ENCODE results near the gene PDZK1IP1.
"Not testable (repeated sequence)": the region's sequence is repeated elsewhere in the genome, so short reads cannot be mapped to it uniquely, and the experiment has no call there.

Gene PDZK1IP1

DNA sequence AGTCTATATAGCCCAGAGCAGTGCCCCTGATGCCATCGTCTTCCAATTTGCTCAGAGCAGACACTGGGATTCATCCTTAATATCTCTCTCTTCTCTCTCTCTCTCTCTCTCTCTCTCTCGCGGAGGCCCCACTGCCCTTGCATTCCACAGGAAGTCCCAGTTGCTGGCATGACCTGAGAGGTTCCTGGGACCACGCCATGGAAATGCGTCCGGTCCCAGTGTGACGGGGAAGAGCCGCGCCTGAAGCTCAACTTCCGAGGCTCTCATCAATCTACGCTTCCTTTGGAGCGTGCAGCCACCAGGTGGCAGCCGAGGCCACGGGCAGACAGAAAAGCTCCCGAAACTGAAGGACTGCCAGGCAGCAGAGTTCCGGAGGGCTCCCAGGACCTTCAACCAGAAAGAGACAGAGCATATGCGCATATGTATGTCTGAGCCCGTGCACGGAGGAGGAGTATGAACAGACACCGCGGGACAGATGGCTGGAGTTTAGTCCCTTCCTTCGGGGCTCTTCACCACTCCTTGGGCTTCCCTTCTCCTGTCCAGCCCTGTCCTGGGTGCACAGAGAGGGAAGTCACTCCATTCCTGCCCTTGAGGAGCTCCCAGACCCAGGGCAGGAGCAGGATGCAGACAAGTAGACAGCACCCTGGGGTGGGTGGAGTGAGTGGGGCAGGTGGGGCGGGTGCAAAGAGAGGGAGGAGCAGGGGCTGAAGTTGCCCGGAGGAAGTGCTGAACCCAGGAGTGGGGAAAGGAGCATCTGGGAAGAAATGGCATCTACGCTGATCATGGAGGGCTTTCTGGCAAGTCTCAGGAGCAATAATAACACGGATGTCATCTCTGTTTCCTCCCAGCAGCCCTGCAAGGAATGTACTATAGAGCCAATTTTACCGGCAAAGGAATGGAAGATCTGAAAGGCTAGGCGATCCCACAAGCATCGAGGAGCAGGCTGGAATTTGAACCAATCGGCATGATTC is 10.5 kb downstream of the PDZK1IP1 start:
- peaks cover 5% of the 10 kb centered on the region; the same call in 1 of the 2 replicates for H3K4me1 ChIP-seq (ENCODE audit: control insufficient read depth, insufficient read depth, low read length)
- H3K4me3 ChIP-seq (ENCODE audit: low read depth, low read length): peak overlapping the region; percentile 53
- H3K9me3 ChIP-seq (ENCODE audit: control insufficient read depth, insufficient read depth, low read depth, low read length): no peaks in the 10 kb centered on the region
- H3K36me3 ChIP-seq (ENCODE audit: control insufficient read depth, insufficient read depth, low read length): no peaks in the 10 kb centered on the region
- peaks cover 26% of the 10 kb centered on the region for H3K27me3 ChIP-seq (ENCODE audit: control insufficient read depth, insufficient read depth, low read length)
- H3K9ac ChIP-seq (ENCODE audit: low read length): no peak overlapping the region
- H3K27ac ChIP-seq (ENCODE audit: low read depth, low read length): no peak overlapping the region

- Histone ChIP-seq H3K36me3 (ENCODE audit: control insufficient read depth, insufficient read depth, low read length) (no peaks in the 10 kb centered on the region), H3K27me3 (ENCODE audit: control insufficient read depth, insufficient read depth, low read length) (peaks cover 26% of the 10 kb centered on the region), H3K4me1 (ENCODE audit: control insufficient read depth, insufficient read depth, low read length) (peaks cover 5% of the 10 kb centered on the region; the same call in 1 of the 2 replicates), H3K4me3 (ENCODE audit: low read depth, low read length) (peak overlapping the region; percentile 53), H3K9ac (ENCODE audit: low read length) (no peak overlapping the region), H3K27ac (ENCODE audit: low read depth, low read length) (no peak overlapping the region), H3K9me3 (ENCODE audit: control insufficient read depth, insufficient read depth, low read depth, low read length) (no peaks in the 10 kb centered on the region)
These were observed 11.2 kb downstream of the PDZK1IP1 start for GRCh38 chr1:47178654-47179016.

GRCh38 chr1:47178020-47178419 is 11.8 kb downstream of the PDZK1IP1 start:
- Histone ChIP-seq H3K4me1 (ENCODE audit: control insufficient read depth, insufficient read depth, low read length) (peaks cover 5% of the 10 kb centered on the region; the same call in 1 of the 2 replicates), H3K4me3 (ENCODE audit: low read depth, low read length) (no peak overlapping the region), H3K9me3 (ENCODE audit: control insufficient read depth, insufficient read depth, low read depth, low read length) (no peaks in the 10 kb centered on the region), H3K27ac (ENCODE audit: low read depth, low read length) (no peak overlapping the region), H3K36me3 (ENCODE audit: control insufficient read depth, insufficient read depth, low read length) (no peaks in the 10 kb centered on the region), H3K9ac (ENCODE audit: low read length) (no peak overlapping the region), H3K27me3 (ENCODE audit: control insufficient read depth, insufficient read depth, low read length) (peaks cover 24% of the 10 kb centered on the region)

GRCh38 chr1:47175227-47175934 is 14.5 kb downstream of the PDZK1IP1 start:
- Histone ChIP-seq H3K9me3 (ENCODE audit: control insufficient read depth, insufficient read depth, low read depth, low read length) (no peaks in the 10 kb centered on the region), H3K9ac (ENCODE audit: low read length) (no peak overlapping the region), H3K27ac (ENCODE audit: low read depth, low read length) (no peak overlapping the region), H3K4me3 (ENCODE audit: low read depth, low read length) (peak overlapping the region; percentile 27; the same call in 1 of the 2 replicates), H3K36me3 (ENCODE audit: control insufficient read depth, insufficient read depth, low read length) (no peaks in the 10 kb centered on the region), H3K27me3 (ENCODE audit: control insufficient read depth, insufficient read depth, low read length) (peaks cover 10% of the 10 kb centered on the region), H3K4me1 (ENCODE audit: control insufficient read depth, insufficient read depth, low read length) (peaks cover 5% of the 10 kb centered on the region; the same call in 1 of the 2 replicates)

DNA sequence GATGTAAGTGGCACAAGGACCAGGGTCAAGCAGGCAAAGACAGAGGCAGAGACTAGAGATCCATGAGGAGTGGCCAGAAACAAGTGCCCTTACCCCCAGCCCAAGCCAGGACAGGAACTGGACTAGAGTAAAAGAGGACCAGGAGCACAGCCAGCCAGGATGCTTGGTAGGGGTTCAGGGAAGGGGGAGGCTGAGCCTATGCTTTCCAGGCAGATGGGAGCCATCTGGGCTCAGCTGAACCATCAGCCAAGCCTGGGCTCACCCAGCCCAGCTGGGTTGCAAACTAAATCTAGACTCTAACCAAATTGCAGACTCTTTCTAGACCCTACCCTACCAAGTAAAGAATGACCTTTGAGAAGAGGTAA is 15.2 kb downstream of the PDZK1IP1 start:
- H3K4me1 ChIP-seq (ENCODE audit: control insufficient read depth, insufficient read depth, low read length): peaks cover 5% of the 10 kb centered on the region; the same call in 1 of the 2 replicates
- no peak overlapping the region for H3K4me3 ChIP-seq (ENCODE audit: low read depth, low read length)
- no peak overlapping the region for H3K9ac ChIP-seq (ENCODE audit: low read length)
- H3K36me3 ChIP-seq (ENCODE audit: control insufficient read depth, insufficient read depth, low read length): no peaks in the 10 kb centered on the region
- H3K27ac ChIP-seq (ENCODE audit: low read depth, low read length): no peak overlapping the region
- H3K9me3 ChIP-seq (ENCODE audit: control insufficient read depth, insufficient read depth, low read depth, low read length): no peaks in the 10 kb centered on the region
- peaks cover 3% of the 10 kb centered on the region for H3K27me3 ChIP-seq (ENCODE audit: control insufficient read depth, insufficient read depth, low read length)

DNA sequence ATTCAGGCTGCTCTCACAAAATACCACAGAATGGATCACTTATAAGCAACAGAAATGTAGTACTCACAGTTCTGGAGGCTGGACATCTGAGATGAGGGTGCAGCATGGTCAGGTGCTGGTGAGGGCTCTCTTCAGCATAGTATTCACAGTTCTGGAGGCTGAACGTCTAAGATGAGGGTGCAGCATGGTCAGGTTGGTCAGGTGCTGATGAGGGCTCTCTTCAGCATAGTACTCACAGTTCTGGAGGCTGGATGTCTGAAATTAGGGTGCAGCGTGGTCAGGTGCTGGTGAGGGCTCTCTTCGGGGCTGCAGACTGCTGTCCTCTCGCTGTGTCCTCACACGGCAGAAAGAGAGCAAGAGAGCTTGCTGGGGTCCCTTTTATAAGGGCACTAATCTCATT is 17.1 kb downstream of the PDZK1IP1 start:
- H3K27ac ChIP-seq (ENCODE audit: low read depth, low read length): no peak overlapping the region
- no peaks in the 10 kb centered on the region for H3K9me3 ChIP-seq (ENCODE audit: control insufficient read depth, insufficient read depth, low read depth, low read length)
- no peaks in the 10 kb centered on the region for H3K36me3 ChIP-seq (ENCODE audit: control insufficient read depth, insufficient read depth, low read length)
- H3K4me1 ChIP-seq (ENCODE audit: control insufficient read depth, insufficient read depth, low read length): no peaks in the 10 kb centered on the region
- H3K4me3 ChIP-seq (ENCODE audit: low read depth, low read length): no peak overlapping the region
- no peaks in the 10 kb centered on the region for H3K27me3 ChIP-seq (ENCODE audit: control insufficient read depth, insufficient read depth, low read length)
- no peak overlapping the region for H3K9ac ChIP-seq (ENCODE audit: low read length)

GRCh38 chr1:47164552-47164951 is 25.3 kb downstream of the PDZK1IP1 start:
- no peak overlapping the region for H3K27ac ChIP-seq (ENCODE audit: low read depth, low read length)
- no peak overlapping the region for H3K4me3 ChIP-seq (ENCODE audit: low read depth, low read length)
- no peaks in the 10 kb centered on the region for H3K36me3 ChIP-seq (ENCODE audit: control insufficient read depth, insufficient read depth, low read length)
- peaks cover 18% of the 10 kb centered on the region for H3K9me3 ChIP-seq (ENCODE audit: control insufficient read depth, insufficient read depth, low read depth, low read length)
- no peak overlapping the region for H3K9ac ChIP-seq (ENCODE audit: low read length)
- H3K27me3 ChIP-seq (ENCODE audit: control insufficient read depth, insufficient read depth, low read length): no peaks in the 10 kb centered on the region
- H3K4me1 ChIP-seq (ENCODE audit: control insufficient read depth, insufficient read depth, low read length): no peaks in the 10 kb centered on the region

GRCh38 chr1:47161298-47162040 is 28.4 kb downstream of the PDZK1IP1 start:
- Histone ChIP-seq H3K27me3 (ENCODE audit: control insufficient read depth, insufficient read depth, low read length) (no peaks in the 10 kb centered on the region), H3K9ac (ENCODE audit: low read length) (no peak overlapping the region), H3K9me3 (ENCODE audit: control insufficient read depth, insufficient read depth, low read depth, low read length) (peaks cover 18% of the 10 kb centered on the region), H3K4me3 (ENCODE audit: low read depth, low read length) (no peak overlapping the region), H3K27ac (ENCODE audit: low read depth, low read length) (no peak overlapping the region), H3K36me3 (ENCODE audit: control insufficient read depth, insufficient read depth, low read length) (no peaks in the 10 kb centered on the region), H3K4me1 (ENCODE audit: control insufficient read depth, insufficient read depth, low read length) (no peaks in the 10 kb centered on the region)

GRCh38 chr1:47160716-47161115 is 29.1 kb downstream of the PDZK1IP1 start:
- Histone ChIP-seq H3K27ac (ENCODE audit: low read depth, low read length) (no peak overlapping the region), H3K27me3 (ENCODE audit: control insufficient read depth, insufficient read depth, low read length) (no peaks in the 10 kb centered on the region), H3K36me3 (ENCODE audit: control insufficient read depth, insufficient read depth, low read length) (no peaks in the 10 kb centered on the region), H3K9ac (ENCODE audit: low read length) (no peak overlapping the region), H3K4me1 (ENCODE audit: control insufficient read depth, insufficient read depth, low read length) (no peaks in the 10 kb centered on the region), H3K9me3 (ENCODE audit: control insufficient read depth, insufficient read depth, low read depth, low read length) (peaks cover 11% of the 10 kb centered on the region), H3K4me3 (ENCODE audit: low read depth, low read length) (no peak overlapping the region)

- H3K9ac ChIP-seq (ENCODE audit: low read length); H3K9me3 ChIP-seq (ENCODE audit: control insufficient read depth, insufficient read depth, low read depth, low read length); H3K4me1 ChIP-seq (ENCODE audit: control insufficient read depth, insufficient read depth, low read length); H3K27ac ChIP-seq (ENCODE audit: low read depth, low read length); H3K27me3 ChIP-seq (ENCODE audit: control insufficient read depth, insufficient read depth, low read length); H3K36me3 ChIP-seq (ENCODE audit: control insufficient read depth, insufficient read depth, low read length); H3K4me3 ChIP-seq (ENCODE audit: low read depth, low read length): not testable (repeated sequence)
These were observed 31.9 kb downstream of the PDZK1IP1 start for GRCh38 chr1:47157957-47158356.
